H9 (cell line): Measurements from ENCODE around the gene ELP1. TPM values are rescaled to one million over a fixed set of nuclear protein-coding genes. Genes with fewer than 3 reads are reported as not detected.
"Not testable (repeated sequence)": the region's sequence is repeated elsewhere in the genome, so short reads cannot be mapped to it uniquely, and the experiment has no call there.

Experiments used
- DNase-seq: peaks from one replicate; pipeline ENCODE4 v3.0.0-alpha.2; 2017
- H2AFZ ChIP-seq: one replicate; pipeline ENCODE4 v1.6.1; 2013; ENCODE audit warnings: mild to moderate bottlenecking, low read length, control low read depth, moderate library complexity
- H2AK5ac ChIP-seq: 2 replicates; pipeline ENCODE4 v1.6.1; 2013; ENCODE audit warnings: low read length, control low read depth, mixed read lengths; ENCODE audit not compliant: insufficient read length
- H2BK120ac ChIP-seq: one replicate; pipeline ENCODE4 v1.6.1; 2013; ENCODE audit warnings: low read depth, mild to moderate bottlenecking, low read length, control low read depth, inconsistent platforms; ENCODE audit not compliant: poor library complexity, severe bottlenecking
- H2BK12ac ChIP-seq: 2 replicates; pipeline ENCODE4 v1.6.1; 2013; ENCODE audit warnings: low read length, control low read depth, mixed read lengths, low read depth; ENCODE audit not compliant: insufficient read length
- H2BK15ac ChIP-seq: 2 replicates; pipeline ENCODE4 v1.6.1; 2013; ENCODE audit warnings: low read depth, low read length, control low read depth
- H2BK20ac ChIP-seq: one replicate; pipeline ENCODE4 v1.6.1; 2013; ENCODE audit warnings: low read depth, mild to moderate bottlenecking, low read length, control low read depth, inconsistent platforms; ENCODE audit not compliant: poor library complexity, severe bottlenecking
- H2BK5ac ChIP-seq: 2 replicates; pipeline ENCODE4 v1.6.1; 2013; ENCODE audit warnings: low read length, control low read depth, mixed read lengths; ENCODE audit not compliant: insufficient read length
- H3K14ac ChIP-seq: 2 replicates; pipeline ENCODE4 v1.6.1; 2013; ENCODE audit warnings: low read length, control low read depth; ENCODE audit not compliant: insufficient read depth
- H3K18ac ChIP-seq: 2 replicates; pipeline ENCODE4 v1.6.1; 2013; ENCODE audit warnings: low read depth, mild to moderate bottlenecking, mixed read lengths, low read length, control low read depth; ENCODE audit not compliant: insufficient read length
- H3K23ac ChIP-seq: 2 replicates; pipeline ENCODE4 v1.6.1; 2013; ENCODE audit warnings: low read length, control low read depth, mixed read lengths, low read depth; ENCODE audit not compliant: insufficient read length
- H3K23me2 ChIP-seq: 2 replicates; pipeline ENCODE4 v1.6.1; 2013; ENCODE audit warnings: low read depth, mild to moderate bottlenecking, mixed read lengths, low read length, control low read depth; ENCODE audit not compliant: insufficient read length, poor library complexity, severe bottlenecking
- H3K27ac ChIP-seq: 2 replicates; pipeline ENCODE4 v1.5.1; 2013; ENCODE audit warnings: low read length, control low read depth, mixed read lengths, low read depth; ENCODE audit not compliant: insufficient read length
- H3K27me3 ChIP-seq: 2 replicates; pipeline ENCODE4 v1.6.1; 2013; ENCODE audit warnings: low read length, control low read depth, inconsistent platforms; ENCODE audit not compliant: insufficient read depth
- H3K4ac ChIP-seq: 2 replicates; pipeline ENCODE4 v1.6.1; 2013; ENCODE audit warnings: low read depth, mild to moderate bottlenecking, control low read depth, inconsistent platforms, low read length, moderate library complexity
- H3K4me1 ChIP-seq: 2 replicates; pipeline ENCODE4 v1.6.1; 2013; ENCODE audit warnings: low read length, control low read depth, inconsistent platforms; ENCODE audit not compliant: insufficient read depth
- H3K4me2 ChIP-seq: 2 replicates; pipeline ENCODE4 v1.6.1; 2013; ENCODE audit warnings: low read length, control low read depth, mixed read lengths; ENCODE audit not compliant: insufficient read length, insufficient read depth
- H3K56ac ChIP-seq: 2 replicates; pipeline ENCODE4 v1.6.1; 2013; ENCODE audit warnings: low read depth, mild to moderate bottlenecking, mixed read lengths, low read length, control low read depth; ENCODE audit not compliant: insufficient read length
- H3K79me1 ChIP-seq: 2 replicates; pipeline ENCODE4 v1.6.1; 2013; ENCODE audit warnings: low read depth, mild to moderate bottlenecking, moderate library complexity, low read length, control low read depth, inconsistent platforms; ENCODE audit not compliant: insufficient read depth, poor library complexity, severe bottlenecking
- H3K79me2 ChIP-seq: 2 replicates; pipeline ENCODE4 v1.6.1; 2013; ENCODE audit warnings: low read length, control low read depth, inconsistent platforms; ENCODE audit not compliant: insufficient read depth
- H3K9ac ChIP-seq: 2 replicates; pipeline ENCODE4 v1.6.1; 2013; ENCODE audit warnings: low read length, control low read depth, mixed read lengths; ENCODE audit not compliant: insufficient read length; ENCODE audit errors: extremely low read depth
- H3K9me3 ChIP-seq: one replicate; pipeline ENCODE4 v1.6.1; 2013; ENCODE audit warnings: low read depth, low read length, inconsistent platforms; ENCODE audit not compliant: control insufficient read depth
- H3T11ph ChIP-seq: one replicate; pipeline ENCODE4 v1.6.1; 2013; ENCODE audit warnings: mild to moderate bottlenecking, low read length, control low read depth, inconsistent platforms
- H4K20me1 ChIP-seq: one replicate; pipeline ENCODE4 v1.6.1; 2013; ENCODE audit not compliant: control insufficient read depth, insufficient read length, insufficient read depth
- H4K5ac ChIP-seq: 2 replicates; pipeline ENCODE4 v1.6.1; 2013; ENCODE audit warnings: low read depth, mild to moderate bottlenecking, mixed read lengths, low read length, control low read depth; ENCODE audit not compliant: insufficient read length
- H4K8ac ChIP-seq: replicated peaks from 2 replicates; pipeline ENCODE4 v1.6.1; 2013; ENCODE audit warnings: low read length, control low read depth, mixed read lengths, low read depth; ENCODE audit not compliant: insufficient read length
- H4K91ac ChIP-seq: 2 replicates; pipeline ENCODE4 v1.6.1; 2013; ENCODE audit warnings: low read depth, mild to moderate bottlenecking, moderate library complexity, mixed read lengths, low read length, control low read depth; ENCODE audit not compliant: insufficient read length
- H3K27ac Mint-ChIP-seq, 3 experiments: 2 replicates in 2 of 3; 3 replicates in 1 of 3; pipeline ENCODE4 v1.8.0; 2020 to 2021; ENCODE audit warnings: mixed read lengths in 3 of 3, mild to moderate bottlenecking in 1 of 3, moderate library complexity in 1 of 3
- H3K27me3 Mint-ChIP-seq: 2 replicates; pipeline ENCODE4 v1.8.0; 2021; ENCODE audit warnings: low read depth, mild to moderate bottlenecking, moderate library complexity, mixed read lengths
- H3K36me3 Mint-ChIP-seq, 3 experiments: 2 replicates in 2 of 3; 3 replicates in 1 of 3; pipeline ENCODE4 v1.8.0; 2020 to 2021; ENCODE audit warnings: low read depth in 3 of 3, mixed read lengths in 3 of 3; ENCODE audit not compliant: insufficient read depth in 1 of 3
- H3K4me1 Mint-ChIP-seq, 2 experiments: 2 replicates each; pipeline ENCODE4 v1.8.0; 2020; ENCODE audit warnings: mixed read lengths in 2 of 2
- H3K4me3 Mint-ChIP-seq, 2 experiments: 2 replicates in 1 of 2; 3 replicates in 1 of 2; pipeline ENCODE4 v1.8.0; 2020 to 2021; ENCODE audit warnings: mild to moderate bottlenecking in 2 of 2, mixed read lengths in 2 of 2, moderate library complexity in 1 of 2
- H3K9me3 Mint-ChIP-seq, 2 experiments: 2 replicates in 1 of 2; 3 replicates in 1 of 2; pipeline ENCODE4 v1.8.0; 2020; ENCODE audit warnings: mild to moderate bottlenecking in 2 of 2, mixed read lengths in 2 of 2, moderate library complexity in 1 of 2
- CTCF ChIP-seq: fragments of 200-600 bp; sonication (generic); conservative IDR thresholded peaks from 3 replicates; pipeline ENCODE4 v1.8.0; 2021; ENCODE audit warnings: antibody characterized with exemption, mild to moderate bottlenecking
- WGBS: extraction: QIAGEN DNeasy Blood & Tissue Kit; methylation state at CpG from one replicate; pipeline ENCODE4 v1.1.7; 2013; ENCODE audit warnings: missing lambda C conversion rate, low lambda C conversion rate, mixed read lengths; ENCODE audit not compliant: insufficient read length; ENCODE audit errors: extremely low coverage; 5-methylcytosine and 5-hydroxymethylcytosine counted together
- total RNA-seq: library from RNA; stranded (reverse); gene quantifications from 2 replicates; pipeline ENCODE4 v1.2.1, GENCODE V29; 2021

The ELP1 gene
- total RNA-seq, 1 experiment from 2014 or later = 38.7 TPM

DNA sequence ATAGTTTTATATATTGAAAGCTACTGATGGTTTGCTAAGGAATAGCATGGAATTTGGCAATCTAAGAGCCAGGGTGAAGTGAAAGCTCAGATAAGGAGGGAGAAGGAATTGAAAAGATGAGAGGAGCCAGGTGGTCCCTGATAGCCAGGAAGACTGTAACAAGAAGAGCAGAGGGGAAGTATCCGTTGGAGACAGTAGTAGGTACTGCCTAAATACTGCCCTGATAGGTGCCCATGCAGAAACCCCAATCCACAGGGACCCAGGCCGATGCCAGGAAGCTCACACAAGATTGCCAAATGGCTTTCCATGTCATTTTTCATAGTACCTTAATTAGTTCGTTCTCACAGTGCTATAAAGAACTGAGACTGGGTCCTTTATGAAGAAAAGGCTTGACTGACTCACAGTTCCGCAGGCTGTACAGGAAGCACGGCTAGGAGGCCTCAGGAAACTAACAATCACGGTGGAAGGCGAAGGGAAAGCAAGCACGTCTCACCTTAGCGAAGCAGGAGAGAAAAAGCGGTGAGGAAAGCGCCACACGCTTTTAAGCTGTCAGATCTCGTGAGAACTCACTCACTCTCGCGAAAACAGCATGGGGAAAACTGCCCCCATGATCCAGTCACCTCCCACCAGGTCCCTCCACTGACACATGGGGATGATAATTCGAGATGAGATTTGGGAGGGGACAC, 91.2 kb downstream of the ELP1 start:
- no peaks in the 10 kb centered on the region for H3K79me2 ChIP-seq
- DNase-seq = no peak
- H3K14ac ChIP-seq = no peak overlapping the region
- H4K8ac ChIP-seq = no peak overlapping the region
- no peak overlapping the region for H3K4ac ChIP-seq
- H4K20me1 ChIP-seq = no peaks in the 10 kb centered on the region
- H3K27ac Mint-ChIP-seq = no peak overlapping the region
- peaks cover 4 to 8% of the 10 kb centered on the region in 2 experiments for H3K4me1 Mint-ChIP-seq
- H2BK120ac ChIP-seq = no peak overlapping the region
- no peak overlapping the region for H3K4me2 ChIP-seq
- H3K23ac ChIP-seq = no peak overlapping the region
- H3K27me3 Mint-ChIP-seq = peaks cover 3% of the 10 kb centered on the region
- H2AK5ac ChIP-seq = no peak overlapping the region
- H3K4me1 ChIP-seq = no peaks in the 10 kb centered on the region
- H3K9me3 ChIP-seq = no peaks in the 10 kb centered on the region
- no peak for TF ChIP-seq CTCF
- no peak overlapping the region for H3K9ac ChIP-seq
- H3K9me3 Mint-ChIP-seq = peaks cover 3 to 4% of the 10 kb centered on the region in 2 experiments; a peak in 2 of 5 replicates
- H2BK20ac ChIP-seq = no peak overlapping the region
- no peak overlapping the region for H4K5ac ChIP-seq
- H3K18ac ChIP-seq = no peak overlapping the region
- no peak overlapping the region for H4K91ac ChIP-seq
- no peaks in the 10 kb centered on the region for H3K36me3 Mint-ChIP-seq
- H3T11ph ChIP-seq = no peak overlapping the region
- H3K56ac ChIP-seq = no peak overlapping the region
- no peak overlapping the region for H2AFZ ChIP-seq
- no peak overlapping the region for H2BK15ac ChIP-seq
- H2BK12ac ChIP-seq = no peak overlapping the region
- H3K23me2 ChIP-seq = no peaks in the 10 kb centered on the region
- no peaks in the 10 kb centered on the region for H3K27me3 ChIP-seq
- no peak overlapping the region for H3K27ac ChIP-seq
- no peak overlapping the region; a peak in 1 of 5 replicates for H3K4me3 Mint-ChIP-seq
- no peak overlapping the region for H2BK5ac ChIP-seq
- no peaks in the 10 kb centered on the region for H3K79me1 ChIP-seq
- no CpG with 5 or more reads among the region's 16 CpGs for WGBS

DNA sequence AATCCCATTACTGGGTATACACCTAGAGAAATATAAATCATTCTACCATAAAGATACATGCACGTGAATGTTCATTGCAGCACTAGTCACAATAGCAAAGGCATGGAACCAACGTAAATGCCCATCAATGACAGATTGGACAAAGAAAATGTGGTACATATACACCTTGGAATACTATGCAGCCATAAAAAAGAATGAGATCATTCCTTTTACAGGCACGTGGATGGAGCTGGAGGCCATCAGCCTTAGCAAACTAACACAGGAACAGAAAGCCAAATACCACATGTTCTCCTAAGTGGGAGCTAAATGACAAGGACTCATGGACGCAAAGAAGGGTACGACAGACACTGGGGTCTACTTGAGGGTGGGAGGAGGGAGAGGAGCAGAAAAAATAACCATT, 94.4 kb downstream of the ELP1 start:
- DNase-seq, H2BK12ac ChIP-seq, H2AK5ac ChIP-seq, H3K4ac ChIP-seq, H2BK20ac ChIP-seq, H3K27me3 Mint-ChIP-seq, H3K23me2 ChIP-seq, H3K9me3 Mint-ChIP-seq, H3K27ac ChIP-seq, H3K9me3 ChIP-seq, H3K27ac Mint-ChIP-seq, H4K8ac ChIP-seq, H4K5ac ChIP-seq, H3K56ac ChIP-seq, H3K9ac ChIP-seq, H4K20me1 ChIP-seq, H3K4me2 ChIP-seq, H2BK15ac ChIP-seq, H3K4me1 ChIP-seq, H3K18ac ChIP-seq, H4K91ac ChIP-seq, H2BK120ac ChIP-seq, H3K4me3 Mint-ChIP-seq, H3K79me1 ChIP-seq, H3K79me2 ChIP-seq, H3K36me3 Mint-ChIP-seq, H3T11ph ChIP-seq, H3K14ac ChIP-seq, H2BK5ac ChIP-seq, H3K27me3 ChIP-seq, H2AFZ ChIP-seq, H3K23ac ChIP-seq: not testable (repeated sequence)
- no CpG with 5 or more reads among the region's 5 CpGs for whole genome bisulfite sequencing
- peaks cover 21 to 27% of the 10 kb centered on the region in 2 experiments for H3K4me1 Mint-ChIP-seq
